Hematopoietic multipotent progenitor cell treated with erythropoietin and hydrocortisone succinate and interleukin-3 and kit ligand, for 17 days (in vitro differentiated cells): ENCODE measurements around the gene PHF21A.

Experiments used
- DNase-seq: peaks from one replicate; pipeline ENCODE4 v3.0.0-alpha.2; 2015; ENCODE audit warnings: low spot score

The PHF21A gene

GRCh38 chr11:46075928-46076327 is 45.3 kb downstream of the PHF21A start:
- no peak for DNase-seq

GRCh38 chr11:46075168-46075567 is 46.1 kb downstream of the PHF21A start:
- DNase-seq = peak; percentile 54

GRCh38 chr11:46073632-46074031 is 47.6 kb downstream of the PHF21A start:
- no peak for DNase-seq

DNA sequence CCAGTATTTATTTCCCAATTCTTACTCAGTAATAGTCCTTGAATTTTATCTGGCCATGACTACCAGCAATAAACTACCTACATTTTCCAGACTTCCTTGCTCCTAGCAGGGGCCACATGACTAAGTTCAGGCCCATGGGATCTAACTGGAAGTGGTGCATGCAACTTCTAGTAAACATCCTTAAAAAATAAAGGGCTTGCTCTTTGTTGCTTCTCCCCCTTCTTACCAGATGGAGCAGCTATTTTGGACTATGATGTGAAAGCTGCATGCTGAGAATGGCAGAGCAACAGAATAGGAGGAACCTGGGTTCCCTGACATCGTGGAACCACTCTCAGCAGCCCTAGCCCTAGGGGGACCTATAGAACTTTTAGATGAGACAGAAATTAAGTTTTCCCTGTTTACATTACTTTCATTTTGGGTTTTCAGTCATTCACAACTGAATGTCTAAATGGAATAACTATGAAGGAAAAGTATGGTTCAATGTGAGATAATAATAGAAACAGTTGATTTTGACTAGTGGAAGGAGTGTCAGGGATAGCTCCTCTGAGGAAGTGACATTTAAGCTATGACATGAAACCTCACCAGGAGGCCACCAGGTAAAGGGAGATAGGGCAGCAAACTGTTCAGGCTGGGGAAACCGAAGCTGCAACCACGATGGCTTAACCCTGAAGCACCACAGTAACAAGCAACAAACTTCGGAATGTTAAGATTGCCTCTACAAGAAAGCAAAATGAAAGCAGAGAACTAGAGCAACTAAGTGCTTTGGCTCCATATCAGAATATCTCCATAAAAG is 48.9 kb downstream of the PHF21A start:
- DNase-seq = no peak

- no peak for DNase-seq
Observed at GRCh38 chr11:46071091-46071490, 50.2 kb downstream of the PHF21A start.

GRCh38 chr11:46069595-46069994 is 51.7 kb downstream of the PHF21A start:
- DNase-seq = no peak

- no peak for DNase-seq
Observed at GRCh38 chr11:46066335-46066734, 54.9 kb downstream of the PHF21A start.

DNA sequence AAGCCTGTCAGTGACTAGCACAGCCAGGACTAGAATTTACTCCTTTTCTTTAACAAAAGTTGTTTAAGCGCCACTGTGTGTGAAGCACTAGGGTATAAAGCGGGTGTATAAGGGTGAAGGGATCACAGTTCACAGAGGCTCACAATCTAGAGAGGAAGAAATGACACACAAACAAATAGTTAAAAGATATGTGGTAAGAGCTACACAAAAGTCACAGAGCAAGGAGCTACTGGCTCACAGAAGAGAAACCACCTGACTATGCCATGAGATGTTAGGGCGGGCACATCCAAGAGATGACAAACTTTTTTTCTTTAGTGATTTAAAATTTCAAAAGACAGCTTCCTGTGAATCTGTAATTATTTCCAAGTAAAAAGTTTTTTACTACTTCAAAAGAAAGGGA is 55.6 kb downstream of the PHF21A start:
- DNase-seq = no peak

GRCh38 chr11:46064221-46064620 is 57.0 kb downstream of the PHF21A start:
- DNase-seq = no peak

GRCh38 chr11:46063138-46063537 is 58.1 kb downstream of the PHF21A start:
- no peak for DNase-seq

DNA sequence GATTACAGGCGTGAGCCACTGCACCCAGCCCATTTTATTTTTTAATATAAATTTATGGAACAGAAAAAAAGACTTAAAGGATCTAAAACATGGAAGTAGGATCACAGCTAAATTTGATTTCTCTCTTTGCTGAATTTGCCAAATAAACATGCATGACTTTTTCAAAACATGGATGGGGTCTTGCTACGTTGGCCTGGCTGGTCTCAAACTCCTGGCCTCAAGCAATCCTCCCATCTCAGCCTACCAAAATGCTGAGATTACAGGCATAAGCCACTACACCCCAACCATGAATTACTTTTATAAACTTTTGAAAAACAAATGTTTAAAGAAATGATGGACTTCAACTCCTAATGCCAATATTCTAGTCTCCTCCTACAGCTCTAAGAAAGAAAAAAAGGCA is 61.2 kb downstream of the PHF21A start:
- no peak for DNase-seq

DNA sequence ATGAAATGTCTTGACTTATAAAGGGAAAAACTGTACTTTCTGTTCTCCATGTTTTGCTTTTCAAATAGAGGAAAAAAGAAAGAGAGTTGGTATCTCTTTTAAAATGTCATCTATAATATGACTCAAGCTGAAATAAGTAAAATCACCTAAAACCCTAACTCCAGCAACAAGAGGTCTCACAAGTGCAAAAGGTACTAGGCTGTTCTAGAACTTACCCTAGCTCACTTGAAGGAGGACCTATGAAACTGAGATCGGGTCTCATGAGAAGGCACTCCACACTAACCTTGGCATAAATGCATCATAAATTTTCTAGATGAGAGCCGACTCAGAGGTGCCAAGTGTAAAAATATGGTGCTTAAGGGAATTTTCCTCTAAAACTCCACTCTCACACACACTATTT is 63.8 kb downstream of the PHF21A start:
- no peak for DNase-seq

DNA sequence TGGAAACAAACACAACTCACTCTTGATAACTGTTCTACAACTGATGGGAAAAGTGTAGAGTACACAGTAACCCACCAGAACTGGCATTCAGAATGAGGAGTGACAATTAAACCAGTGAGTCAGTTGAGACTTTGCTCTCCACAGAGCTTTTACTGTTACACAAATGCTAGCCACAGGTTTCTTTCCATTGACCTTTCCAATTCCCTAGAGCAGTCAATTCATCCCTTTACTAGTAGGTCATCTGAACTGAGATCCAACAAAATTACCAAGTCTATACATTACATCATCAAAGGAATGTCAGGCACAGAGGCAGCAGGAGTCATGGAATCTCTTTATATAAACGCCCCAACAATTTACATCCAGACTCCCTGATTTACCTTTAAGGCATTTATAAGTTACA is 65.9 kb downstream of the PHF21A start:
- DNase-seq = no peak

- DNase-seq = no peak
Observed at GRCh38 chr11:46051102-46051501, 70.2 kb downstream of the PHF21A start.

- DNase-seq = no peak
Observed at GRCh38 chr11:46050662-46051061, 70.6 kb downstream of the PHF21A start.

DNA sequence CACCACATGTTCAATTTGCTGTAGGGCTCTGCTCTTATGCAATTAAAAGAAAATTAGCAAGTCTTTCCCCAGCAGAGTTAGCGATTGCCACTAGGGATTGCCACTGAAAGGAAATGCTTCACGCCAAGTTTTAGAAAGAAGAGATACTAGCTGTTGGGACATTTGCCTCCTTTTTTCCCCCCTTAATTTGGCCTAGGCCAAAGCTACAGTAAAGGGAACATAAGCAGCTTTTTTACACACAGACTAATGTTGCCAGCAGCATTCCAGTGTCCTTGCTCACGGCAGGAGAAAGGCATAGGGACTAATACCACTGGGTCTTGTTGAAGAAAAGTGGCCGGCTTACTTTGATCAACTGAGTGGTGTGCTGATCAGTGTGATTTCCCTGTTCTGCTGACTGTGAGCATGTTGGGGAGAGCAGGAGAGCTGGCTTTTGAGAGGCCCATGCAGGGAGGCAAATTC is 71.2 kb downstream of the PHF21A start:
- no peak for DNase-seq

DNA sequence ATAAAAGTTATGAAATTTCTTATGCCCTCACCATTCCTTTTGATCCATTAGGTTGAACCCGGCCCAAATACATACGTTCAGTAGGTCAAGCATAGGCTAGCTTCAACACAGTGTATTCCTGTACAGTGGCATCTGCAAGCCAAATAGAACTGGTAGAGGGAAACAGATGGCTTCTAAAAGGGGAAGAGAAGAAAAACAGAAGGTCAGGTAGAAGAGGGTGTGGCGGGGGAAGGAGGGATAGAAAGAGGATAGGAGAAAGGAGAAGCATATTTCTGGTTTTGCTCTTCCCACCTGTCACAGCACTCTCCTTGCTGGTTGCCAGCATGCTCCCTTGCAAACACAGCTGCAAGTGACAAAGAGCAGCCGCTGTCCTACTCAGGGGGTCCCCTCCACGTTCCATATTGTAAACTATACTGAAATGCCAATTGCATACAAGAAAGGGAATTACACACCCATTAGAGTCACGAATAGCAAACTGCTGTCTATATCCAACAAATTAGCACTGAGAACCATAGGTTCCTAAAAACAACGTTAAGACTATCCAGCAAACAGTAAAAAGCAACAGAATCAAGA is 71.8 kb downstream of the PHF21A start:
- no peak for DNase-seq

- DNase-seq = no peak
Observed at GRCh38 chr11:46048198-46048597, 73.1 kb downstream of the PHF21A start.

- DNase-seq = no peak
Observed at GRCh38 chr11:46047520-46047919, 73.7 kb downstream of the PHF21A start.

- DNase-seq = no peak
Observed at GRCh38 chr11:46045811-46046210, 75.4 kb downstream of the PHF21A start.

DNA sequence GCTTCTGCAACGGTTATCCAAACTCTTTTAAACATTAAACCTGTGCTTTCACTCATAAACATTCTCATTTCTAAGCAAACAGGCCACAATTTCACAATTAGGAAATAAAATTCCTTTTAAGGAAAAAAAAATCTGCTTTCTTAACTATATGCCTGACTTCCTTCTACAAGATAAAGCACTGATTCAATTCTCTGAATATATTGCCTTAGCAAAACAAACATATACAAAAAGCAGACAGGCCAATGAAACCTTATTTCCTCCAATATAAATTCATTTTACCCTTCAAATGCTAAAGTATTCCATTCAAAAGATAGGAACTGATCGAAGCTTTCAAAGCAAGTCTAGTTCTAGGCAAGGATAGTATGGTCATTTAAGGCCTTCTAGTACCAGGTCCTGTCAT is 76.7 kb downstream of the PHF21A start:
- no peak for DNase-seq

DNA sequence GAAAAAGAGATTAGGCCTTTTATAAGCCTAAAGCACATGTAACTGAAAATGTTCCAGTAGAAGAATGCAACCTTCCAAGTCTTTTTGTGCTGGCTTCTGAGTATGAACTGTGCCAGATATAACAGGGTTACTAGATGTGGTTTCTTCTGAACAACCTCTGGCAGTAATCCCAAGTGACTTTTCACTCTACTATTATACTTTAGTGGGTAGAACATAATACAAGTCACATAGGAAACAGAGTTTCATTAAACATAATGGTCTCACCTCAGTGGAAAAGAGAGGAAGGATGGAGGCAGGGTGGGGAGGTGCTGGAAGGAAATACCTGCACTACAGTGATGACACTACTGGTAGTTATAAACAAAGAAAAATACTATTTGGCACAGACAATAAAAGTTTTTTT is 81.3 kb downstream of the PHF21A start:
- DNase-seq = no peak

- no peak for DNase-seq
Observed at GRCh38 chr11:46038529-46038928, 82.7 kb downstream of the PHF21A start.

- DNase-seq = no peak
Observed at GRCh38 chr11:46036969-46037368, 84.3 kb downstream of the PHF21A start.
